Adrenal gland (tissue), 5 donors: ENCODE measurements around the gene TIMP2.

Source experiments
- CTCF ChIP-seq, 6 experiments: fragments of 450-650 bp in 4 of 6; fragments of 200-600 bp in 2 of 6; sonication (generic) in 1 of 6; IDR thresholded peaks; 1 replicate in 5 of 6; 2 replicates in 1 of 6; pipeline versions ENCODE4 v1.5.1 to v1.8.0; 2016 to 2021; ENCODE audit warnings: antibody characterized with exemption in 6 of 6, mild to moderate bottlenecking in 2 of 6, moderate library complexity in 1 of 6
- POLR2A ChIP-seq, 2 donors: fragments of 450-650 bp; IDR thresholded peaks; one replicate each; pipeline ENCODE4 v1.6.1; 2017; ENCODE audit warnings: antibody characterized with exemption in 2 of 2, mild to moderate bottlenecking in 2 of 2, moderate library complexity in 1 of 2
- donor health status: DM: no; HTN: no; CAD: no.

GRCh38 chr17:78910497-78911284, 14.5 kb downstream of the TIMP2 start:
- TF ChIP-seq CTCF (IDR thresholded peaks at IDR 0.05) = no peak
- no peak for TF ChIP-seq POLR2A (IDR thresholded peaks at IDR 0.05)
